COLO668 (cell line): ENCODE results near the gene DENND5A.
"Not testable (repeated sequence)": the region's sequence is repeated elsewhere in the genome, so short reads cannot be mapped to it uniquely, and the experiment has no call there.

Experiments used
- DNase-seq: peaks from one replicate; lab custom pipeline; 2025; ENCODE audit not compliant: unreplicated experiment; lab: John Stamatoyannopoulos, UW

Gene DENND5A

DNA sequence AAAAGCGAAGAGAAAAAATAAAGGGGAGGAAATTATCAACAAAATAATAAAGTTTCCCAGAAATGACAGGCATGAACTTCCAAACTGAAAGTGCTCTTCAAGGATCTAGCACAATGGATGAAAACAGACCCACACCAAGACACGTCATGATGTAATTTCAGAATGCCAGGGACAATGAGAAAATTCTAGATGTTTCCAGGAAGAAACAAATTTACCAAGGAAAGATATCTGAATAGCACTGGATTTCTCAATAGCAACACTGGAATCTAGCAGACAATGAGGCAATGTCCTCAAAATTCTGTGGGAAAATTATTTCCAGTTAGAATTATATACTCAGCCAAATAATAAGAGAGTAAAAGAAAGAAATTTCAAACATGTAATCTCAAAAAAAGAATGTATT is 46.0 kb downstream of the DENND5A start:
- no peak for DNase-seq

DNA sequence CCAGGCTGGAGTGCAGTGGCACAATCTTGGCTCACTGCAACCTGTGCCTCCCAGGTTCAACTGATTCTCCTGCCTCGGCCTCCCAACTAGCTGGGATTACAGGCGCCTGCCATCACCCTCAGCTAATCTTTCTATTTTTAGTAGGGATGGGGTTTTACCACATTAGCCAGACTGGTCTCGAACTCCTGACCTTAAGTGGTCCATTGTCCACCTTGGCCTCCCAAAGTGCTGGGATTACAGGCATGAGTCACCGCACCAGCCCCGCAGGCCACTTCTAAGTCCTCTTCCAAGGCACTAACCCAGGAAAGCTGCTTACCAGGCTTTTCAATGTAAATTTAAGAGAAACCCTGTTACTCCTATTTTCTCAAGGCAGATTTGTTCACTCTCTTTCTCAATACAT is 50.4 kb downstream of the DENND5A start:
- no peak for DNase-seq

DNA sequence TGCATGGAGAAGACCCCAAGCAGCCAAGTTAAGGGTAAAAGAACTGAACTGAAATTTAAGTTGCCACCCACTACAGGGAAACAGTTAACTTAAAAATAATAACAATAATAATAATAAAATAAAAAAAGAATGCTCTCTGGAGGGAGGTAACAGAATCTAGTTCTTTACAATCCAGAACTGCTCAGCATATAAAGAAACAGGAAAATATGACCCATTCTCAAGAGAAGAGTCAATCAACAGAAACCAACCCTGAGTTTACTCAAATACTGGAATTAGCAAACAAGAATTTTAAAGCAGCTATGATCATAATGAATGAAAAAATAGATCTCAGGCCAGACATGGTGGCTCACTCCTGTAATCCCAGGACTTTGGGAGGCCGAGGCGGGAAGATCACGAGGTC is 53.8 kb downstream of the DENND5A start:
- DNase-seq = no peak

DNA sequence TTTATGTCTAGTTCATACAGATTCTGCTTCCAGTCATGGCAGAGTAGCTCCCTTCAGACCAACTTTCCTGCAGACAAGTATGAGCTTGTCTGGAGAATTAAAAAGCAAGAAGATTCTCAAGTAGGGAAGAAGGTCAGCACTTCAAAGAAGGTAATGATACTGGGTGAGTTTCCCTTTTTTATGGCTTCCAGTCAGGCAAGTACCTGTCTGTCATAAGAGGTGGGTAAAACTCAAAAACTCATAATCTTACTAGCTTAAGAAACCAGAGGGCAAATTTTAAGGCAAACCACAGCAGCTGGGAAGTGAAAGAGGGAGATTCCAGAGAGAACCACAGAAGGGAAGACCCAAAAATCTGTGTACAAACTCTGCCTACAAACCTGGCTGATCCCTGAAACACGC is 54.2 kb downstream of the DENND5A start:
- no peak for DNase-seq

DNA sequence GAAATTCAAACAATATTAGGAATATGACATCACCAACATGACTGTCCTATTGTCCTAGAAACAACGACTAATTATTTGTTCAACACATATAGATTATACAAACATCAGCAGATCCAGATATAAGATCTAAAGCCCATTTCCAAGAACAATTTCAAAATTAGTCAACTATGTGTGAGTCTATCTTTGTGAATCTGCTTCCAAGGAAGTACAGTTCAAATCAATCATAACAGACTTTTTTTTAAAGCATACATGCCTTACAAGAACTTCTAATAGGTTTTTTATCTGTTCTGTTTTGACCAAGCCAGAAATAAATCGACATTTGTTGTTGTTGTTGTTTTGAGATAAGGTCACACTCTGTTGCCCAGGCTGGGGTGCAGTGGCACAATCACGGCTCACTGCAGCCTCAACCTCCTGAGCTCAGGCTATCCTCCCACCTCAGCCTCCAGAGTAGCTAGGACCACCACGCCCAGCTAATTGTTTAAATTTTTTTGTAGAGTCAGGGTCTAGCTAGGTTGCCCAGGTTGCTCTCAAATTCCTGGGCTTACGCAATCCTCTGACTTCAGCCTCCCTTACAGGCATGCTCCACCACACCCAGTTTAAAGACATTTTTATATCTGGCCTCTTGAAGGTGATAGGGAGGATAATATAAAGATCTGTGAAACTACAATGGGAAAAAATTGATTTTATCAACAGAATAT is 54.8 kb downstream of the DENND5A start:
- no peak for DNase-seq

DNA sequence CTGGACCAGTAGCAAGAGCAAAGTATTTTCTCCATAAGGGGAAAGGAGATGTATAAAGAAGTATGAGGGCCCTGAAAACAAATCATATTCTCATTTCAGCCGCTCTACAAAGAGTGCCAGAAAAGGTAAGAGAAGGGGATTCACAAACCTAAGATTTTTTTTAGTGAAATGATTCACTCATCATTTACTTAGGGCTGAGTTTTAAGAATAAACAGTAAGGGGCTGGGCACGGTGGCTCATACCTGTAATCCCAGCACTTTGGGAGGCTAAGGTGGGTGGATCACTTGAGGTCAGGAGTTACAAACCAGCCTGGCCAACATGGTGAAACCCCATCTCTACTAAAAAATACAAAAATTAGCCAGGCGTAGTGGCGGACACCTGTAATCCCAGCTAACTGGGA is 55.5 kb downstream of the DENND5A start:
- DNase-seq = not testable (repeated sequence)

DNA sequence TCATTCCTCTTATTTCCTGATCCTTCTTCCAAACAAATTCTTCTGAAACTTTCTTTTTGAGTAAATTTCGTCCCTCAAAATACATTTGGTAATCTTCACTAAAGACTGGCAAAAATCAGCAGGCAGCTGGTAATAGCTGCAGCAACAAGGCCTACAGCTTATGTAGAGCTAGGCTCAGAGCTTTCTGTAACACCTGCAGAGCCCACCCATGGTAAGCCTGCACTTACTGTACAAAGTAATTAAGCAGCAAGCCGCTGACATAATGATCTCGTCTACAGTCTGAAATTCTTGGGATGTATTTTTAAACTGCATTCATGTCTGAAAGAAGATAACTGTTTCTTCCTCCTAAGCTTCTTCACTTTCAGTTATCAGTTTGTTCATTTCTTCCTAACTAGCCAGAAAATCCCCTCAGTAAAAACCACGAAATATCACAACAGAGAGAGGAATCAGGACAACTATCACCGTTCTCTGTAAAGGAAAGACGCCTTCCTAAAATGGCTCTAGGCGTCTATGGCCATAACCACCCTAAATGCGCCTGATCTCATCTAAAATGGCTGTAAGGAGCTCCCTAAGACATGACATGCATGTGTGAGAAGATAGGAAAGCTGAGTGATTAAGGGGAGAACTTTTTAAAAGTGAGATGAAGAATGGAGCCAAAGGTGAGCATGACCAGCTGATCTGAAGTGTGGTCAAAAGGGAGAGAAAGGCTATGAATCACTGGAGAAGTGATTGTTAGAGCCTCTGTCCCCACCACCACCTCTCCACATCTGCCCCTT is 56.2 kb downstream of the DENND5A start:
- DNase-seq = no peak

DNA sequence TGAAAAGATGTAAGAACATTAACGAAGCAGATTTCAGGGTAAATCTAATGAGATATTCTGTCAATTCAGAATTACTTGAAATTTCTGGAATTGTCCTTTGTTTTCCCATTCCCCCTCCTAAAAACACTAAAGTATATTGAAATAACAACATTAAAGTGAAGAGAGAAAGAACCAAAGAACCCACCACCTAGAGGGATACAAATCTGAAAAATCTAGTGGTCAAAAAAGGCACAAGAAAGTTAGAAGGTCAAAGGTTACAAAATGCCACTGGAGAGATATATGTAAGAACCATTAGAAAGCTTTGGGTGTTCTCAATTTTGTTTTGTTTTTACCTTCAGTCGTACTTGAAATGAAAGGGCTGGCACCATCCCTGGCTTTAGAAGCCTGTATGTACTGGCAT is 57.9 kb downstream of the DENND5A start:
- DNase-seq = no peak

DNA sequence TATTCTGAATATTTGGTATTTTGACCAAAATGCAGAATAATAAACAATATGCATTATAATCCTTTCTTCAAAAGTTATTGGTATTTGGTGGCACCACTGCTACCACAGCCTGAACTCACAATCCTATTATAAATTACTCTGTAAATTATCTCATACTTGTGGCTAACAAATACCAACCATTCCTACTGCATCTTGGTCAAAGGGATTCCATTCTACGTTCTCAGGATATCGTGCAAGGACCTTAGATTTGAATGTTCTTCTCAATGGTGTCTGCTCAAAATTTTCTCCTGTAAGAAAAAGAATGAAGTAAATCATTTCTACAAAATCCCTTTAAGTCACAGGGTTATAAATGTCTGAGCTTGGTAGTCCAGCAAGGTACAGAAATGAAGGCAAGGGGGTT is 58.7 kb downstream of the DENND5A start:
- no peak for DNase-seq

DNA sequence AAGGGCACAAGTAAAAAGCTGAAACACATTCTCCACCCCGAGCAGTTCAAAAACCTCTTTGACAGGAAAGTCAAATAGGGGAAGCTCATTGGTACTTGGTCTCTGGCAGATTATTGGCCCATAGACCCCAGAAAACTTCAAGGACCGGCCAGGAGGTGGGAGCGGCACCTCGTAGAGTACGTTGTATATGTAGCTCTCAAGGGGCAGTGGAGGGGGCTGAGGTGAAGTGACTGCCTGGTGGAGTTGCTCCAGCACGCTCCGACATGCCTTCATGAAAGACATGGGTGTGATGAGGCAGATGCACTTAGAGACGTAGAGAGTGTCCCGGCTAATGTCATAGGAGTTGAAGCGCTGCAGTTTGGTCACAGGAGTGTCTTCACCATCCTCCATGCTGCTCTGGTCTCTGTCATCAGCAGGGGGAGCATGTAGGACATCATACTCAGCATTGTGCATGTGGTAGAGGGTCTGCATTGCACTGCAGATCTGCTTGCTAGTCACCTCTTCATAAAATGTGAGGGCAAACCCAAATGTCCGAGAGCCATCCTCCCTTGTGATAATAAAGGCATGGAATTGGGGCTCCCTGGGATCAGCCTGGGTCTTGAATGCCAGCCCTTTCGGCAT is 61.3 kb downstream of the DENND5A start:
- no peak for DNase-seq

DNA sequence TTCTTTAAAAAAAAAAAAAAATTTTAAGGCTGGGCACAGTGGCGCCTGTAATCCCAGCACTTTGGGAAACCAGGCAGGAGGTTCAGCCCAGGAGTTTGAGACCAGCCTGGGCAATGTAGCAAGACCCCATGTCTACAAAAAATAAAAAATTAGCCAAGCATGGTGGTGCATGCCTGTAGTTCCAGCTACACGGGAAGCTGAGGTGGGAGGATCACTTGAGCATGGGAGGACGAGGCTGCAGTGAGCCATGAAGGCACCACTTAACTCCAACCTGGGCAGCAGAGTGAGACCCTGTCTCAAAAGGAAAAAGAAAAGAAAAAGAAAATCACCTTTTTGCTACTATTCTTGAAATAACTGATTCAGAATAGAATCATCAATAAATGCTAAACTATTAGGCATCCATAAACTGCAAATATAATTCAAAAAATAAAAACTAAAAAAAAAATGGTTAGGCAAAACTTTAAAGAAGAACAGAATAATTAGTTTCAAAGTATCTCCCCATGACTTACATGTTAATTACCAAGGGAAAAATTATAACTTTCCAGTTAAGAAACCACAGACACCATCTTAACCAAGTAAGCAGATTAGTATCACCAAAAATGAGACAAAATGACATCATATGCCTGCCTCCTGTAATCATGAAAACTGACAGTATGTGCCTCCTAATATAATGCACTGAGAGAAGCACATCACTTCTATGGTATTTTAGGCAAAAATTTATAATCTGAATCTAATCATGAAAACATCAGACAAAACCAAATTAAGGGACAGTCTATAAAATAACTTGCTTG is 63.6 kb downstream of the DENND5A start:
- no peak for DNase-seq

DNA sequence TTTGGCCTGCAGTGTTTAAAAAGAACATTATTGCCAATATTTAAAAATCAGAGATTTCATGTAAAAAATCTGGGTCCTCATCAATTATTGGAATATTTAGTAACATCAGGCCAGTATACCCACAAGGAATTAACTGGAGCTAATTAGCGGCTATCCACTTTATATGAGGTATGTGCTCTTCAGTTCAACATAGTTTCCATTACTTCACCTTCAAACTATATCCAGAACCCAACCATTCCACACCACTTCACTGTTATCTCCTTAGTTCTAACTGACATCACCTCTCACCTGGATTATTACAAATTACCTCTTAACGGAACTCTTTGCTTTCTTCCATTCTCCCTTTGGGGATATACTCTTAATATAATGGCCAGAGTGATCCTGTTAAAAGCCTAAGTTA is 64.7 kb downstream of the DENND5A start:
- no peak for DNase-seq

DNA sequence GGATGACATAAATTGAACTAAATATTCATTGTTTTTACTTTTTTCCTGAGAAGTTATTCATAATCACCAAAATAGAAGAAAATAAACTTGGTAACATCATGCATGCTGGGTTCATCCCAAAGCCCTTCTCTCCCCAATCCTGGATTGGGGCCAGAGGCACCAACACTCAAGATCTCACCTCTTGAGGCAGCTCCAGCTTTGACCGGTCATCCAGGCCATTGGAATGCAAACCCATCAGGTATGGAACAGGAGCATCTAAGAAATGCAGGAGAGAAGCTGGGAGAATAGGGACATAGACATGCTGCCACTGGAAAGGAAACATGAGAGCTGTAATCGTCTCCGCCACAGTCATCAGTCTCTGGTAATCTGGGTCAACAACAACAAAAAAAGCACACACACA is 71.8 kb downstream of the DENND5A start:
- no peak for DNase-seq

DNA sequence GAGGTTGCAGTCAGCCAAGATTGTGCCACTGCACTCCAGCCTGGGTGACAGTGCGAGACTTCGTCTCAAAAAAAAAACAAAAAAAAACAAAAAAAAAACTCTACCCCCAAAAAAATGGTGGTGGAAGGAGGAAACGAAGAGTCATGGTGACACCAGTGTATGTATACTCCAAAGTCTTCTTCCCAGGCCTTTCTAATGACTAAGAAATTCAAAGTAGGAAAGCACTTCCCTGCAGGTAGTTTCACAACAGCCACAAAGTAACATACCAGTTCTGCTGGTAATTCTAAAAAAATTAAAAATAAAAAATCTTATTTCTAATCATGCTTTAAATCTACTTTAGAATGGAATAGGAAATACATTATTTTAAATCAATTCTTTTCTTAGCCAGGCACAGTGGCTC is 72.6 kb downstream of the DENND5A start:
- DNase-seq = no peak

DNA sequence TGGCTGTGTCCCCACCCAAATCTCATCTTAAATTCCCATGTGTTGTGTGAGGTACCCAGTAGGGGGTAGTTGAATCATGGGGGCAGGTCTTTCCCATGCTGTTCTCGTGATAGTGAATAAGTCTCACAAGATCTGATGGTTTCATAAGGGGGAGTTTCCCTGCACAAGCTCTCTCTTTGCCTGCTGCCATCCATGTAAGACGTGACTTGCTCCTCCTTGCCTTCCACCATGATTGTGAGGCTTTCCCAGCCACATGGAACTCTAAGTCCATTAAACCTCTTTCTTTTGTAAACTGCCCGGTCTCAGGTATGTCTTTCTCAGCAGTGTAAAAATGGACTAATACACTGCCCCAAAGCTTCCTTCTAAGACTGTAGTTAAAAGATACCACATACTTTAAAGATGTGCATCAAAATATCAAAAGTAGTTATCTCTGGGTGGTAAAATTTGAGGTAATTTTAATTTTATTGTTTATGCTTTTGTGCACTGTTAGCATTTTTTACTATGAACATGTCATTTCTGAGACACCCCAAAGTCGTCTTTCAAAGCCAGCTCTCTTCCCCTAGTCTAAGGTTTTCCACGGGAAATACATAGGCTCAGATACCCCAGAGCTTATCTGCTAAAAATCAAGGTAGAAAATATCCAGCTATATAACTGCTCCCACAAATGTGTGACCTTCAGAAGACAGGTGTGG is 74.7 kb downstream of the DENND5A start:
- DNase-seq = not testable (repeated sequence)

DNA sequence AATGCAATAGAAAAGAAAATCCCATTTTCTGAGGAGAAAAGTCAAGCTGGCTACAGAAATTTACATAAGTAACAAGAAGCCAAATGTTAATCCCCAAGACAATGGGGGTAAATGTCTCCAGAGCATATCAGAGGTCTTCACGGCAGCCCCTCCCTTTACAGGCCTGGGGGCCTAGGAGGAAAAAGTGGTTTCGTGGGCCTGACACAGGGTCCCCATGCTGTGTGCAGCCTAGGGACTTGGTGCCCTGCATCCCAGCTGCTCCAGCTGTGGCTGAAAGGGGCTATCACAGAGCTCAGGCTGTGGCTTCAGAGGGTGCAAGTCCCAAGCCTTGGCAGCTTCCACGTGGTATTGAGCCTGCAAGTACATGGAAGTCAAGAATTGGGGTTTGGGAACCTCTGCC is 76.3 kb downstream of the DENND5A start:
- not testable (repeated sequence) for DNase-seq

DNA sequence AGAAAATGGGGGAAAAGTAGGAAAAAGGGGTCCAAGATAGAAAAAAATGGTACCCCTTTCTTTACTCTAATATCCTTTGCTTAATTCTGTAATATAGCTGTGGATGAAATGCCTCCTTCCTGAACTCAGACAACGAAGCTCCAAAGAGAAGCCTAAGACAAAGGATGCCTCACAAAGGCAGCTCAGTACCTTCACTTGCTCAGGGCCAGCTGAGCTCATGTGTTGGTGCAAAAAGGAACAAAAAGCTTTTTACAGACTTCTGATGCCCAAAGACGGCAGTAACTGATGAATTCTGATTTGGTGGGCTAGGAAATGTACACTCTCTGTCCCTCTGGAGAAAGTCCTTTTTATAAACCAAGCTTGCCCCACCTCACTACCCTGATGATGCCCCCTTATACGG is 77.5 kb downstream of the DENND5A start:
- DNase-seq = no peak

DNA sequence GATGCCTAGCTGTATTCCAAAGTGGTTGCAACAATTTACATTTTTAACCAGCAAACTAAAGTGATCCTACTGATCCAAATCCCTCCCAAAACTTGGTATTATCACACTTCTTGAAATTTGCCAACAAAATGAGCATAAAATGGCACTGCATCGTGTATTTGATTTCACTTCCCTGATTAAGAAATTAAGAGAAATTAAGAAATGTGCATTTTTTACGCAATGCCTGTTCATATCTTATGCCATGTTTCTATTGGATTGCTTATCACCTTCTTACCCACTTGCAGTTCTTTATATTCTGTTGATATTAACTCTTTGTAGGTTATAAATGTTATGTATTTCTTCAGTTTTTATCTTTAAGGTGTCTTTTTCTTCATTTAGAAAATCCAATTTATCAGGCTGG is 80.6 kb downstream of the DENND5A start:
- DNase-seq = no peak

DNA sequence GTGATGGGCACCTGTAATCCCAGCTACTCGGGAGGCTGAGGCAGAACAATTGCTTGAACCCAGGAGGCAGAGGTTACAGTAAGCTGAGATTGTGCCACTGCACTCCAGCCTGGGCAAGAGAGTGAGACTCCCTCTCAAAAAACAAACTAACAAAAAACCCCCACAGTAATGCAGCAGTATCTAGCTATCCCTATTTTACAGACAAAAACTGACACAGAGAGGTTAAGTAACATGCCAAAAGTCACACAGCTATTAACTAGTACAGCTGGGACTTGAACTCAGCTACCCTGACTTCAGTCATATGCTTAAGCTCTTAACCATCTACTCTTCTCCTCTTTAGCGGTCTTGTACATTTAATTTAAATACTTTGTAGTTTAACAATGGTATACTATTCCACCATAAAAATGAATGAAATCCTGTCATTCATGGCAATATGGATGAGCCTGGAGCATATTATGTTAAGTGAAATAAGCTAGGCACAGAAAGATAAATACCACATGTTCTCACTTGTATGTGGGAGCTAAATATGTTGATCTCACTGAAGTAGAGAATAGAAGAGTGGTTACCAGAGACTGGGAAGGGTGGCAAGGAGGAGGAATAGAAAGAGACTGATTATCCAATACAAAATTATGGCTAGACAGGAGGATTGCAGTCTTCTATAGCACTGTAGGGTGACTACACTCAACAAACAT is 82.8 kb downstream of the DENND5A start:
- no peak for DNase-seq

DNA sequence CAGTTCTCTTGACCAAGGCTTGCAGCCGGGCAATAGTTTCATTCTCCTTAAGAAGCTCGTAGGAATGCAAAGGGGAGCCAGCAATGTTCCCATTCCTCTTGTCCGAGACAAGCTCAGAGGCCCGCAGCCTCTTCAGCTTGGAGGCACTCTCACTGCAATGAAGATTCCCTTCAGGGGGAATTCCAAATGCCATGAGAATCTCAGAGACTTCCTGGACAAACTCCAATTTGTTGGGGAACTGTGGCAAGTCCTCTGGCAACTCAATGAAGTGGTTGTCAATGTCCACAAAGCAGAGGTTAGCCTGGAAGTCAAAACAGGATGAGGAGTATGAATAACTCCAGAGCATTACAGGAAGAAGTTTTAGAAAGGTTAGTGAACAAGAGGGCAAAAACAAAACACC is 84.4 kb downstream of the DENND5A start:
- no peak for DNase-seq
